Bone marrow (tissue), 2 donors: ENCODE measurements around the gene HSPA2.
"Not testable (repeated sequence)": the region's sequence is repeated elsewhere in the genome, so short reads cannot be mapped to it uniquely, and the experiment has no call there.

Experiments
- DNase-seq, 2 donors: peaks; one replicate each; lab custom pipeline; 2025; lab: John Stamatoyannopoulos, UW

The HSPA2 gene

GRCh38 chr14:64562436-64562835 lies 21.9 kb downstream of the HSPA2 start:
- no peak for DNase-seq

GRCh38 chr14:64563696-64564095 lies 23.2 kb downstream of the HSPA2 start:
- DNase-seq, result no peak

GRCh38 chr14:64566651-64567122 lies 26.1 kb downstream of the HSPA2 start:
- DNase-seq, result no peak

- no peak for DNase-seq
Observed at GRCh38 chr14:64569138-64569631, 28.6 kb downstream of the HSPA2 start.

GRCh38 chr14:64569646-64570045 lies 29.1 kb downstream of the HSPA2 start:
- DNase-seq, result not testable (repeated sequence)

- no peak for DNase-seq
Observed at GRCh38 chr14:64572386-64573104, 32.0 kb downstream of the HSPA2 start.

GRCh38 chr14:64573109-64573508 lies 32.6 kb downstream of the HSPA2 start:
- no peak for DNase-seq

GRCh38 chr14:64574371-64575107 lies 34.0 kb downstream of the HSPA2 start:
- no peak for DNase-seq

- DNase-seq, result no peak
Observed at GRCh38 chr14:64577211-64577610, 36.7 kb downstream of the HSPA2 start.

- DNase-seq, result no peak
Observed at GRCh38 chr14:64580467-64580866, 39.9 kb downstream of the HSPA2 start.

- DNase-seq, result no peak
Observed at GRCh38 chr14:64581363-64581762, 40.8 kb downstream of the HSPA2 start.

GRCh38 chr14:64581817-64582216 lies 41.3 kb downstream of the HSPA2 start:
- DNase-seq, result no peak

- DNase-seq, result no peak
Observed at GRCh38 chr14:64584190-64584589, 43.6 kb downstream of the HSPA2 start.

- DNase-seq, result no peak
Observed at GRCh38 chr14:64591809-64592208, 51.3 kb downstream of the HSPA2 start.
